GM19328 (cell line): ENCODE data around the gene MSN.
"Not testable (repeated sequence)": the region's sequence is repeated elsewhere in the genome, so short reads cannot be mapped to it uniquely, and the experiment has no call there.

Source experiments
- ATAC-seq: cut with Tn5 transposase; IDR thresholded peaks from one replicate; pipeline ENCODE4 v1.9.1; 2021; ENCODE audit warnings: mild to moderate bottlenecking, moderate library complexity; ENCODE audit not compliant: unreplicated experiment

The MSN gene

GRCh38 chrX:65712005-65712806, 44.8 kb downstream of the MSN start:
- no peak for ATAC-seq

DNA sequence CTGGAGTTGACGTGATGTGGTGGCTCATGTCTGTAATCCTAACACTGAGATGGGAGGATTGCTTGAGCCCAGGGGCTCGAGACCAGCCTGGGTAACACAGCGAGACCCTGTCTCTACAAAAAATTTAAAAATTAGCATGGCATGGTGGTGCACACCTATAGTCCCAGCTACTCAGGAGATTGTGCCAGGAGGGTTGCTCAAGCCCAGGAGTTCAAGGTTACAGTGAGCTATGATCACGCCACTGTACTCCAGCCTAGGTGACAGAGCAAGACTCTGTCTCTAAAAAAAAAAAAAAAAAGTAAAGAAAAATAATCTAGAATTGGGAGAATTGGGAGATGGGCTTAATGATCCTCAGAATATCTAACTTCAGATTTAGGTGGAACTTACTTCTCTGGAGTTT, 51.1 kb downstream of the MSN start:
- ATAC-seq, result no peak

- ATAC-seq, result no peak
Measured at GRCh38 chrX:65720381-65720964, 53.0 kb downstream of the MSN start.

- ATAC-seq, result no peak
Measured at GRCh38 chrX:65723706-65724105, 56.3 kb downstream of the MSN start.

DNA sequence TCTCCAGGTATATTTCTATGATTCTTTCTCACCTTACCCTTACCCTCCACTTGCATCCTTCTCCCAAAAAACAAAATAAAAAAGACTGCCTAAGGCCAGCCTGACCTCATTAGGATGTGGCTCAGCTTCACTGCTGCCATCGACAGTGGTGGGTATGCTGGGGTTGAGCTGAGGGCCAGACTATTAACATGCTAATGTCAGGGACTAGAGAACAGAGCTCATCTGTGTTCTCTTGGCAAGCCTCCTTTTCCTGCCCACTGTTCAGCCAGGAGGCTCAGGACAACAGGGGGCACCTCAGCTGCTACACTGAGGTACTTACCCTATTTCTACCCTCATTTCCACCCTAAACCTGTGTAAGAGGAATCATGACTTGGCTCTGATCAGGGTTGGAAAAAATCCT, 59.3 kb downstream of the MSN start:
- ATAC-seq, result no peak

- ATAC-seq, result no peak
Measured at GRCh38 chrX:65731684-65732289, 64.3 kb downstream of the MSN start.

- ATAC-seq, result no peak
Measured at GRCh38 chrX:65740909-65741308, 73.5 kb downstream of the MSN start.

GRCh38 chrX:65741823-65742222, 74.4 kb downstream of the MSN start:
- ATAC-seq, result no peak

- ATAC-seq, result no peak
Measured at GRCh38 chrX:65744965-65745364, 77.5 kb downstream of the MSN start.

- ATAC-seq, result no peak
Measured at GRCh38 chrX:65745427-65745826, 78.0 kb downstream of the MSN start.

DNA sequence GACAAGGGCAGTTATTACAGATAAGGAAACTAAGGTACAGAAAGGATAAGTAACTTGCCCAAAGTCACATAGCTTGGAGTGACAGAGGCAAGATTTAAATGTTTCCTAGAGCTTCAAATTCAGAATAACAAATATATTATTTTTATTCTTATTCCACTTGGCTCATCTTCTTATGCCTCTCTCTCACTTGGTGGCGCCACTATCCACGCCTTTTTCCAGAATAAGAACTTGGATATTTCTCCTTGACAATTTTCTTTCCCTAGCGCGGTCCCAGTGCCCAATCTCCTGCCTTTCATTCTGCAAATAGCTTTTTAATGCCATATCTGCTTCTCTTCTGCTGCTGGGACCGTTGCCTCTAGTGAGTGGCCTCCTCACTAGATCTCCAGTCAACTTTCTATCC, 78.5 kb downstream of the MSN start:
- no peak for ATAC-seq

GRCh38 chrX:65750674-65751469, 83.4 kb downstream of the MSN start:
- peak; percentile 77 for ATAC-seq

- ATAC-seq, result no peak
Measured at GRCh38 chrX:65751519-65751918, 84.1 kb downstream of the MSN start.

DNA sequence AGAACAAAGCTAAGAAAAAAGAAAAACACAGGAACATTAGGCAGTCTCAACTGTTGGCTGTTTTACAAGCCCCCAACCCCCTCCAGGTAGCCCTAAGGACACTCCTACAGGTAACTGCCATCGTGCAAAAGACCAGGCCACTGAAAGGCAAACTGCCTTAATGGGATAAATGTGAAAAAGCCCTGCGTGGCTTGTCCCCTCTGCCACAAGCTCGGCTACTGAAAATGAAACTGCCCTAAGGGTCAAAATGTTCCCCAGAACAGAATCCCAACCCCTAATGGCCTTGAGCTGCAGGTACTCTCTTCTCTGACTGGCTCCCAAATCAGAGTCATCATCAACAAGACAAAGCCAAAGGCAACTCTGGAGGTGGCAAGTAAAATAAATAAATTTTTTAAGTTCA, 84.8 kb downstream of the MSN start:
- no peak for ATAC-seq

DNA sequence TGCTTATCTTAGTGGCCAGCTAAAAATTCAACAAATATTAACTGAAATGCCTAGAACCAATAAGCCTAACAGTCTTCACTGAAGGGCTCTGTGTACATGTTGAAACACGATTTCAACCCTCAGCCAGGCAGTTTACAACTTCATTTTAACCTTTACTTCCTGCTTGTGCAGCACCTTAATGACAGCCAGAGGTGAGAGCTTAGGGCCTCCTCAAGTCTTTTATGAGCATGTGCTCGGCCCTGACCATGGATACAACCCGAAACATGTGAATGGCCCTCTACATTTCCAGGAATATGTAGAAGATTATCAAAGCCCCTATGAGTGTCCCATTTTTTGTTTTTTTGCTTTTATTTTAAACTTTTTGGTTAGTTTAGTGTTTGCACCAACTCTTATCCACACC, 88.3 kb downstream of the MSN start:
- ATAC-seq, result no peak

DNA sequence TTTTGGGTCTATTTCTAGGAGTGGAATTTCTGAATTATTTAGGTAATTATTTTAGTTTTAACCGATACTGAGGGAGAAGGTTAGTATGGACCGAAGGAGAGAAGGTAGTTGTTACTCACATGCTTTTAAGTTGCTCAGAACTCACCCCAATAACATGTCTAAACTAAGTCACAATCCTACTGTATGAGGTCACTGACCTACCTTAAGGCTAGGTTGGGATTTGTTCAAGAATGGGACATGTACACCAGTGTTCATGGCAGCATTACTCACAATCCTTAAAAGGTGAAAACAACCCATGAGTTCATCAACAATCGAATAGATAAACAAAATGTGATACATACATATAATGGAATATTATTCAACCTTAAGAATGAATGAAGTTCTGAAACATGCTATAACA, 90.5 kb downstream of the MSN start:
- no peak for ATAC-seq

- no peak for ATAC-seq
Measured at GRCh38 chrX:65758505-65758904, 91.1 kb downstream of the MSN start.

- ATAC-seq, result not testable (repeated sequence)
Measured at GRCh38 chrX:65759525-65759924, 92.1 kb downstream of the MSN start.

GRCh38 chrX:65769564-65770292, 102.3 kb downstream of the MSN start:
- ATAC-seq, result no peak

- ATAC-seq, result no peak
Measured at GRCh38 chrX:65772842-65773241, 105.4 kb downstream of the MSN start.

DNA sequence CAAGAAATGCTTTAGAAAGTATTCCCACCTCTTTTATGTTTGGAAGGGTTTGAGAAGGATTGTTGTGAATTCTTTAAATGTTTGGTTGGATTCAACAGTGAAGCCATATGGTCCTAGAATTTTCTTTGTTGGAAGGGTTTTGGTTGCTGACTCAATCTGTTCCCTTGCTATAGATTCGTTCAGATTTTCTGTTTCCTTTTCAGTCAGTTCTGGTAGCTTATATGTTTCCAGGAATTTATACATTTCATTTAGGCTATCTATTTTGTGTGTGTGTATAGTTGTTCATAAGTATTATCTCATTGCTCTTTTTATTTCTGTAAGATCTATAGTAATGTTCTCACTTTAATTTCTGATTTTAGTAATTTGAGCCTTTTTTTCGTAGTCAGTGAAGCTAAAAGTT, 114.4 kb downstream of the MSN start:
- no peak for ATAC-seq
